Esophagus squamous epithelium (tissue), 5 donors: ENCODE measurements around the gene MAN2C1. TPM values are rescaled to one million over a fixed set of nuclear protein-coding genes. Genes with fewer than 3 reads are reported as not detected.
"Not testable (repeated sequence)": the region's sequence is repeated elsewhere in the genome, so short reads cannot be mapped to it uniquely, and the experiment has no call there.

Source experiments
- DNase-seq: peaks from one replicate; lab custom pipeline; 2025; lab: John Stamatoyannopoulos, UW
- H3K27ac ChIP-seq, 4 donors: fragments of 200-600 bp; sonication (generic); one replicate each; pipeline ENCODE4 v1.5.1; 2016 to 2019; ENCODE audit warnings: mild to moderate bottlenecking in 1 of 4
- H3K27me3 ChIP-seq, 4 donors: fragments of 200-600 bp; sonication (generic); 1 replicate in 3 of 4; 2 replicates in 1 of 4; pipeline versions ENCODE4 v1.5.1 to v1.6.0; 2017 to 2021; ENCODE audit warnings: antibody characterized with exemption in 1 of 4
- H3K36me3 ChIP-seq, 3 donors: fragments of 200-600 bp; sonication (generic); one replicate each; pipeline ENCODE4 v1.5.1; 2016 to 2019
- H3K4me1 ChIP-seq, 3 donors: fragments of 200-600 bp; sonication (generic); one replicate each; pipeline ENCODE4 v1.5.1; 2017 to 2019
- H3K4me3 ChIP-seq, 4 donors: fragments of 200-600 bp; sonication (generic); 1 replicate in 3 of 4; 2 replicates in 1 of 4; pipeline ENCODE4 v1.5.1; 2016 to 2019; ENCODE audit warnings: mild to moderate bottlenecking in 2 of 4, moderate library complexity in 1 of 4
- H3K9me3 ChIP-seq, 3 donors: fragments of 200-600 bp; sonication (generic); one replicate each; pipeline ENCODE4 v1.5.1; 2016 to 2019
- POLR2A ChIP-seq, 4 donors: fragments of 450-650 bp; IDR thresholded peaks; one replicate each; pipeline ENCODE4 v1.6.1; 2017; ENCODE audit warnings: antibody characterized with exemption in 4 of 4, mild to moderate bottlenecking in 4 of 4, moderate library complexity in 3 of 4
- WGBS, 2 donors: methylation state at CpG; one replicate each; pipeline ENCODE4 v1.1.5; 2018; 5-methylcytosine and 5-hydroxymethylcytosine counted together
- intact Hi-C: fragments of 100-400 bp; cut with DNase I; formaldehyde crosslinking; loops from one replicate; pipeline ENCODE4 v1.15.0; 2022
- total RNA-seq, 4 donors: library from RNA; depleted of rRNA; stranded (reverse); fragments of >200 nt; gene quantifications; one replicate each; pipeline ENCODE4 v1.1.0, GENCODE V29; 2016
- TF ChIP-seq, protein P1 (sequence below), 6 experiments: fragments of 450-650 bp in 4 of 6; fragments of 200-600 bp in 2 of 6; sonication (generic) in 2 of 6; IDR thresholded peaks; one replicate each; pipeline ENCODE4 v1.5.1; 2016 to 2019; ENCODE audit warnings: antibody characterized with exemption in 6 of 6, mild to moderate bottlenecking in 4 of 6, moderate library complexity in 4 of 6
- donor health status: DM: yes; HTN: yes; CAD: no.

MAN2C1 gene
- total RNA-seq, 4 donors from 2014 or later, result 60.3 to 134 (median 83.8) TPM

DNA sequence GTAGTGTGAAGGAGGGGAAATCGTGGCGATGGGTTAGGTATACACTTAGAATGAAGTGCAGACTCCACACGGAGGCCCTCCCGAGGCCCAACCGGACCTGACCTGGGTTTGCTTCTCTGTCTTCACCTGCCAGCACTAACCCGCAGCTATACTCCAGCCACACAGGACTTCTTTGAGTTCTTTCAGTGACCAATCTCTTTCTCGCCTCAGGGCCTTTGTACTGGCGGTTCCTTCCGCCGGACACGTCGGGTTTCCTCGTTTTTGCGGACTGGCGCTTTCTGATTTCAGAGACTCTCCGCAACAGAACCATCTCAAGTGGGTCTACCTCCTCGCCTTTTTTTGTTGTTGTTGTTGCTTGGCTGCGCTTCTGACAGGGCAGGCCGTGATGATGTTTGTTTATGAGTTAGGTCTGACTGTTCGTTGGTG lies 21.6 kb downstream of the MAN2C1 start, which contains the start of gene NEIL1:
Gene NEIL1 (plus strand): TSS at position 244 of the 426 bp plus-strand sequence. CDS start 1,867 bp downstream, outside the sequence.
- no peaks in the 10 kb centered on the region for H3K36me3 ChIP-seq
- no peak for DNase-seq
- H3K9me3 ChIP-seq, result peaks cover 0 to 4% (median 0%) of the 10 kb centered on the region in 3 donors
- TF ChIP-seq, protein P1, sequence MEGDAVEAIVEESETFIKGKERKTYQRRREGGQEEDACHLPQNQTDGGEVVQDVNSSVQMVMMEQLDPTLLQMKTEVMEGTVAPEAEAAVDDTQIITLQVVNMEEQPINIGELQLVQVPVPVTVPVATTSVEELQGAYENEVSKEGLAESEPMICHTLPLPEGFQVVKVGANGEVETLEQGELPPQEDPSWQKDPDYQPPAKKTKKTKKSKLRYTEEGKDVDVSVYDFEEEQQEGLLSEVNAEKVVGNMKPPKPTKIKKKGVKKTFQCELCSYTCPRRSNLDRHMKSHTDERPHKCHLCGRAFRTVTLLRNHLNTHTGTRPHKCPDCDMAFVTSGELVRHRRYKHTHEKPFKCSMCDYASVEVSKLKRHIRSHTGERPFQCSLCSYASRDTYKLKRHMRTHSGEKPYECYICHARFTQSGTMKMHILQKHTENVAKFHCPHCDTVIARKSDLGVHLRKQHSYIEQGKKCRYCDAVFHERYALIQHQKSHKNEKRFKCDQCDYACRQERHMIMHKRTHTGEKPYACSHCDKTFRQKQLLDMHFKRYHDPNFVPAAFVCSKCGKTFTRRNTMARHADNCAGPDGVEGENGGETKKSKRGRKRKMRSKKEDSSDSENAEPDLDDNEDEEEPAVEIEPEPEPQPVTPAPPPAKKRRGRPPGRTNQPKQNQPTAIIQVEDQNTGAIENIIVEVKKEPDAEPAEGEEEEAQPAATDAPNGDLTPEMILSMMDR (IDR thresholded peaks at IDR 0.05), result no peak
- TF ChIP-seq POLR2A (IDR thresholded peaks at IDR 0.05), result no peak
- peak within 1 kb of the TSS; percentile 77 to 88 (median 84) for H3K27ac ChIP-seq
- no peaks in the 10 kb centered on the region for H3K27me3 ChIP-seq
- intact Hi-C loops, result no loop called here
- peak within 1 kb of the TSS; percentile 71 to 89 (median 80) for H3K4me3 ChIP-seq
- 10 to 23% methylated on average over 19 to 20 of the region's 20 CpGs for WGBS, 2 donors
- peaks cover 11 to 48% (median 14%) of the 10 kb centered on the region in 3 donors for H3K4me1 ChIP-seq

GRCh38 chr15:75343953-75344352 lies 24.5 kb downstream of the MAN2C1 start:
- H3K4me3 ChIP-seq, DNase-seq, intact Hi-C loops, H3K27ac ChIP-seq, H3K9me3 ChIP-seq, H3K27me3 ChIP-seq: not testable (repeated sequence)
- 35 to 36% methylated on average over 8 of the region's 8 CpGs for WGBS, 2 donors
- peaks cover 6 to 37% (median 10%) of the 10 kb centered on the region in 3 donors for H3K4me1 ChIP-seq
- peaks cover 0 to 28% (median 0%) of the 10 kb centered on the region in 3 donors for H3K36me3 ChIP-seq

GRCh38 chr15:75342221-75342620 lies 26.2 kb downstream of the MAN2C1 start:
- WGBS, 2 donors, result 65 to 75% methylated on average over 6 of the region's 6 CpGs
- Histone ChIP-seq H3K4me3 (no peak overlapping the region), H3K4me1 (peaks cover 0 to 23% (median 0%) of the 10 kb centered on the region in 3 donors), H3K27ac (no peak overlapping the region), H3K9me3 (no peaks in the 10 kb centered on the region), H3K27me3 (no peaks in the 10 kb centered on the region), H3K36me3 (peaks cover 0 to 35% (median 0%) of the 10 kb centered on the region in 3 donors)
- no peak for TF ChIP-seq POLR2A (IDR thresholded peaks at IDR 0.05)
- TF ChIP-seq, protein P1 (IDR thresholded peaks at IDR 0.05), result no peak
- intact Hi-C loops, result no loop called here
- DNase-seq, result no peak

- Histone ChIP-seq H3K36me3 (peaks cover 0 to 35% (median 0%) of the 10 kb centered on the region in 3 donors), H3K27me3 (no peaks in the 10 kb centered on the region), H3K4me3 (no peak overlapping the region), H3K4me1 (peaks cover 8 to 29% (median 10%) of the 10 kb centered on the region in 3 donors), H3K27ac (no peak overlapping the region), H3K9me3 (no peaks in the 10 kb centered on the region)
- TF ChIP-seq POLR2A (IDR thresholded peaks at IDR 0.05), result no peak
- TF ChIP-seq, protein P1 (IDR thresholded peaks at IDR 0.05), result no peak
- WGBS, 2 donors, result 97% methylated on average over 5 of the region's 13 CpGs; no CpG with 5 or more reads in 1 of the 2 donors
- intact Hi-C loops, result no loop called here
- no peak for DNase-seq
Observed at GRCh38 chr15:75339531-75340240, 28.7 kb downstream of the MAN2C1 start.

- no CpG with 5 or more reads among the region's 11 CpGs for WGBS, 2 donors
- no peak overlapping the region for H3K4me3 ChIP-seq
- H3K4me1 ChIP-seq, result peaks cover 8 to 26% (median 10%) of the 10 kb centered on the region in 3 donors
- TF ChIP-seq POLR2A (IDR thresholded peaks at IDR 0.05), result no peak
- TF ChIP-seq, protein P1 (IDR thresholded peaks at IDR 0.05), result no peak
- H3K27me3 ChIP-seq, result no peaks in the 10 kb centered on the region
- H3K9me3 ChIP-seq, result no peaks in the 10 kb centered on the region
- no peak overlapping the region for H3K27ac ChIP-seq
- intact Hi-C loops, result no loop called here
- peaks cover 0 to 35% (median 0%) of the 10 kb centered on the region in 3 donors for H3K36me3 ChIP-seq
- no peak for DNase-seq
Observed at GRCh38 chr15:75338661-75339240, 29.7 kb downstream of the MAN2C1 start.
